ENCODE results near the gene ZNF304. TPM values are rescaled to one million over a fixed set of nuclear protein-coding genes. Genes with fewer than 3 reads are reported as not detected.
A peak's percentile ranks its signal among the peaks of the same experiment; 100 is the strongest.

ZNF304 gene
- 15.7 TPM for total RNA-seq (ENCODE audit: unreplicated experiment)
- long read RNA-seq, result 0 reads

- Mint-ChIP-seq H3K36me3 (ENCODE audit: low read depth, unreplicated experiment) (peaks cover 37% of the 10 kb centered on the region), H3K9me3 (ENCODE audit: unreplicated experiment) (no peaks in the 10 kb centered on the region), H3K27me3 (ENCODE audit: unreplicated experiment) (peaks cover 8% of the 10 kb centered on the region), H3K4me1 (ENCODE audit: unreplicated experiment) (peaks cover 29% of the 10 kb centered on the region), H3K27ac (ENCODE audit: unreplicated experiment) (peak within 1 kb of the TSS; percentile 91), H3K4me3 (ENCODE audit: unreplicated experiment) (peak within 1 kb of the TSS; percentile 99)
- TF ChIP-seq CTCF (IDR thresholded peaks at IDR 0.05; ENCODE audit: unreplicated experiment), result no peak
- DNase-seq (ENCODE audit: low spot score), result peak; percentile 82
These were observed at the start of gene ZNF304 for GRCh38 chr19:57350877-57351805. Gene ZNF304, plus strand, starts transcription at chr19:57351271. Its CDS starts 394 bp downstream, at chr19:57351665.

- Mint-ChIP-seq H3K9me3 (ENCODE audit: unreplicated experiment) (no peaks in the 10 kb centered on the region), H3K4me1 (ENCODE audit: unreplicated experiment) (no peaks in the 10 kb centered on the region), H3K27ac (ENCODE audit: unreplicated experiment) (no peak overlapping the region), H3K27me3 (ENCODE audit: unreplicated experiment) (peaks cover 5% of the 10 kb centered on the region), H3K4me3 (ENCODE audit: unreplicated experiment) (no peak overlapping the region), H3K36me3 (ENCODE audit: low read depth, unreplicated experiment) (peaks cover 11% of the 10 kb centered on the region)
- TF ChIP-seq CTCF (IDR thresholded peaks at IDR 0.05; ENCODE audit: unreplicated experiment), result no peak
- DNase-seq (ENCODE audit: low spot score), result no peak
These were observed 49.0 kb upstream of the ZNF304 start for GRCh38 chr19:57302020-57302465.

- Mint-ChIP-seq H3K9me3 (ENCODE audit: unreplicated experiment) (no peaks in the 10 kb centered on the region), H3K27ac (ENCODE audit: unreplicated experiment) (no peak overlapping the region), H3K27me3 (ENCODE audit: unreplicated experiment) (peaks cover 1% of the 10 kb centered on the region), H3K4me1 (ENCODE audit: unreplicated experiment) (no peaks in the 10 kb centered on the region), H3K4me3 (ENCODE audit: unreplicated experiment) (peak overlapping the region; percentile 52), H3K36me3 (ENCODE audit: low read depth, unreplicated experiment) (peaks cover 6% of the 10 kb centered on the region)
- no peak for DNase-seq (ENCODE audit: low spot score)
- TF ChIP-seq CTCF (IDR thresholded peaks at IDR 0.05; ENCODE audit: unreplicated experiment), result no peak
These were observed 48.2 kb upstream of the ZNF304 start for GRCh38 chr19:57302727-57303401.

- H3K4me3 Mint-ChIP-seq (ENCODE audit: unreplicated experiment), result no peak overlapping the region
- H3K4me1 Mint-ChIP-seq (ENCODE audit: unreplicated experiment), result no peaks in the 10 kb centered on the region
- no peak for TF ChIP-seq CTCF (IDR thresholded peaks at IDR 0.05; ENCODE audit: unreplicated experiment)
- H3K36me3 Mint-ChIP-seq (ENCODE audit: low read depth, unreplicated experiment), result no peaks in the 10 kb centered on the region
- H3K27me3 Mint-ChIP-seq (ENCODE audit: unreplicated experiment), result peaks cover 1% of the 10 kb centered on the region
- no peak for DNase-seq (ENCODE audit: low spot score)
- H3K27ac Mint-ChIP-seq (ENCODE audit: unreplicated experiment), result no peak overlapping the region
- H3K9me3 Mint-ChIP-seq (ENCODE audit: unreplicated experiment), result no peaks in the 10 kb centered on the region
These were observed 46.0 kb upstream of the ZNF304 start for GRCh38 chr19:57305056-57305455.

All from endothelial cell (in vitro differentiated cells).